Mesenchymal stem cell (in vitro differentiated cells and primary cell): ENCODE data around the gene PTPN7.
A peak's percentile ranks its signal among the peaks of the same experiment; 100 is the strongest.

ENCODE experiments used
- DNase-seq: peaks from one replicate; pipeline ENCODE4 v3.0.0-alpha.2; 2013
- H2AFZ ChIP-seq: one replicate; pipeline ENCODE4 v1.6.1; 2013; ENCODE audit warnings: low read depth, mild to moderate bottlenecking, control low read depth, inconsistent platforms, low read length, moderate library complexity
- H2AK5ac ChIP-seq: 2 replicates; pipeline ENCODE4 v1.6.1; 2013; ENCODE audit warnings: low read length, moderate library complexity, mild to moderate bottlenecking, inconsistent platforms; ENCODE audit not compliant: severe bottlenecking
- H2BK120ac ChIP-seq: one replicate; pipeline ENCODE4 v1.6.1; 2013; ENCODE audit warnings: low read depth, mild to moderate bottlenecking, inconsistent platforms, low read length, moderate library complexity
- H2BK12ac ChIP-seq, 2 experiments: one replicate each; pipeline ENCODE4 v1.6.1; 2013; ENCODE audit warnings: inconsistent platforms in 2 of 2, low read length in 2 of 2, mild to moderate bottlenecking in 2 of 2, moderate library complexity in 2 of 2, control low read depth in 1 of 2
- H2BK15ac ChIP-seq: one replicate; pipeline ENCODE4 v1.6.1; 2013; ENCODE audit warnings: mild to moderate bottlenecking, low read depth, inconsistent platforms; ENCODE audit not compliant: poor library complexity, severe bottlenecking
- H2BK5ac ChIP-seq: 2 replicates; pipeline ENCODE4 v1.6.1; 2013; ENCODE audit warnings: low read depth, mild to moderate bottlenecking, low read length, control low read depth, inconsistent platforms; ENCODE audit not compliant: poor library complexity, severe bottlenecking
- H3K14ac ChIP-seq, 2 experiments: one replicate each; pipeline ENCODE4 v1.6.1; 2013; ENCODE audit warnings: inconsistent platforms in 2 of 2, low read length in 2 of 2, control low read depth in 1 of 2, mild to moderate bottlenecking in 1 of 2, moderate library complexity in 1 of 2
- H3K18ac ChIP-seq, 2 experiments: one replicate each; pipeline ENCODE4 v1.6.1; 2013; ENCODE audit warnings: inconsistent platforms in 2 of 2, low read length in 2 of 2, control low read depth in 1 of 2, low read depth in 1 of 2, mild to moderate bottlenecking in 1 of 2
- H3K23ac ChIP-seq, 2 experiments: one replicate each; pipeline ENCODE4 v1.6.1; 2013; ENCODE audit warnings: inconsistent platforms in 2 of 2, low read length in 2 of 2, mild to moderate bottlenecking in 2 of 2, moderate library complexity in 2 of 2, control low read depth in 1 of 2
- H3K27ac ChIP-seq: 2 replicates; pipeline ENCODE4 v1.5.1; 2013; ENCODE audit warnings: mild to moderate bottlenecking, moderate library complexity, low read length, control low read depth, inconsistent platforms; ENCODE audit not compliant: poor library complexity, severe bottlenecking
- H3K27me3 ChIP-seq, 2 experiments: 2 replicates each; pipeline versions ENCODE4 v1.6.1 to v1.7.0; 2013; ENCODE audit warnings: low read length in 2 of 2, mild to moderate bottlenecking in 2 of 2, moderate library complexity in 2 of 2, control low read depth in 1 of 2, inconsistent platforms in 1 of 2; ENCODE audit not compliant: control insufficient read depth in 1 of 2, insufficient read depth in 1 of 2
- H3K36me3 ChIP-seq, 2 experiments: 2 replicates each; pipeline versions ENCODE4 v1.6.1 to v1.7.0; 2013; ENCODE audit warnings: low read length in 2 of 2, control low read depth in 1 of 2, inconsistent platforms in 1 of 2, low read depth in 1 of 2, mild to moderate bottlenecking in 1 of 2; ENCODE audit not compliant: insufficient read depth in 2 of 2, control insufficient read depth in 1 of 2
- H3K4ac ChIP-seq, 2 experiments: one replicate each; pipeline ENCODE4 v1.6.1; 2013; ENCODE audit warnings: inconsistent platforms in 2 of 2, low read length in 2 of 2, mild to moderate bottlenecking in 2 of 2, moderate library complexity in 2 of 2, control low read depth in 1 of 2, low read depth in 1 of 2
- H3K4me1 ChIP-seq: 2 replicates; pipeline ENCODE4 v1.6.1; 2013; ENCODE audit warnings: low read depth, low read length, control low read depth; ENCODE audit not compliant: control insufficient read depth, insufficient read depth
- H3K4me2 ChIP-seq: 2 replicates; pipeline ENCODE4 v1.6.1; 2013; ENCODE audit warnings: low read length, mild to moderate bottlenecking, inconsistent platforms; ENCODE audit not compliant: poor library complexity, severe bottlenecking
- H3K4me3 ChIP-seq, 2 experiments: 2 replicates each; pipeline versions ENCODE4 v1.5.1 to v1.7.0; 2013; ENCODE audit warnings: low read length in 2 of 2, mild to moderate bottlenecking in 2 of 2, control low read depth in 1 of 2, low read depth in 1 of 2; ENCODE audit not compliant: insufficient read depth in 1 of 2
- H3K79me1 ChIP-seq: replicated peaks from 2 replicates; pipeline ENCODE4 v1.6.1; 2013; ENCODE audit warnings: mild to moderate bottlenecking, control low read depth, low read length, inconsistent platforms; ENCODE audit not compliant: poor library complexity, severe bottlenecking
- H3K9ac ChIP-seq: 2 replicates; pipeline ENCODE4 v1.7.0; 2013; ENCODE audit warnings: mild to moderate bottlenecking, low read length, moderate library complexity
- H3K9me3 ChIP-seq: 2 replicates; pipeline ENCODE4 v1.7.0; 2013; ENCODE audit warnings: mild to moderate bottlenecking, low read length; ENCODE audit not compliant: control insufficient read depth
- H4K8ac ChIP-seq: one replicate; pipeline ENCODE4 v1.6.1; 2013; ENCODE audit warnings: inconsistent platforms, mild to moderate bottlenecking, low read length, moderate library complexity
- H4K91ac ChIP-seq: one replicate; pipeline ENCODE4 v1.6.1; 2013; ENCODE audit warnings: mild to moderate bottlenecking, low read length, inconsistent platforms
- WGBS: methylation state at CpG from one replicate; pipeline ENCODE4 v1.1.7; 2013; ENCODE audit warnings: mixed read lengths; 5-methylcytosine and 5-hydroxymethylcytosine counted together

The PTPN7 gene

DNA sequence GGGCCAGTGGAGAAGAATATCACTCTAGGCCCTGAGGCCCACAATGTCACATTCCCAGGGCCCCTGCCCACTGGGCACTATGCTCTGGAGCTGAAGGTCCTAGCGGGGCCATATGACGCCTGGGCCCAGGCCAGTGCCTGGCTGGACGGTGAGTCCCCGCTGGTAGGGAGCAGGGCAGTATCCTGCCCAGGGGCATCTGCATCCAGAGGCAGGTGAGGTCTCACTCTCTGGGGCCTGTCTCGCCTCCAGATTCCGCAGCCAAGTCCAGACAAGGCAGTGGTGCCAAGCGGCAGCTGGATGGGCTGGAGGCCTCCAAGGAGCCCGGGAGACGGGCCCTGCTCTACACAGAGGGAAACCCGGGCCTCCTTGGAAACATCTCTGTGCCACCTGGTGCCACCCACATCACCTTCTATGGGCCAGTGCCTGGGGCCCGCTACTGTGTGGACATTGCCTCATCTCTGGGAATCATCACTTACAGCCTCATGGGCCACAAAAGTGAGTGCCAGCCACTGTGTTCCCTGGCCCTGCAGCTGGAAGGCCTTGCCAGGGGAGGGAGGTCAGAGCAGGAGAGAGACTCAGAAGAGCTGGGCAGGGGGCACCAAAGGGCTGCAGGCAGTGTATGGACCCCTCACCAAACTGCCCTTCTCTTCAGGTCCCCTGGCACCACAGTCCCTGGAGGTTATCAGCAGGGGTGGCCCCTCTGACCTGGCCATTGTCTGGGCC, 11.1 kb upstream of the PTPN7 start:
- no peak overlapping the region for H2AK5ac ChIP-seq
- DNase-seq = no peak
- no peak overlapping the region for H2BK5ac ChIP-seq
- no peak overlapping the region for H3K9ac ChIP-seq
- H2BK15ac ChIP-seq = no peak overlapping the region
- no peak overlapping the region for H3K18ac ChIP-seq
- H3K23ac ChIP-seq = no peak overlapping the region
- no peak overlapping the region for H4K91ac ChIP-seq
- H3K9me3 ChIP-seq = no peaks in the 10 kb centered on the region
- H4K8ac ChIP-seq = no peak overlapping the region
- no peak overlapping the region for H3K27ac ChIP-seq
- no peak overlapping the region for H3K4ac ChIP-seq
- no peaks in the 10 kb centered on the region for H3K79me1 ChIP-seq
- H3K14ac ChIP-seq = no peak overlapping the region
- H2AFZ ChIP-seq = no peak overlapping the region
- 94% methylated on average over 11 of the region's 11 CpGs for WGBS
- H3K4me3 ChIP-seq = no peak overlapping the region
- H3K4me1 ChIP-seq = no peaks in the 10 kb centered on the region
- H3K4me2 ChIP-seq = no peak overlapping the region
- H2BK12ac ChIP-seq = no peak overlapping the region
- H3K36me3 ChIP-seq = no peaks in the 10 kb centered on the region
- peaks cover 8 to 17% of the 10 kb centered on the region in 2 experiments for H3K27me3 ChIP-seq
- H2BK120ac ChIP-seq = no peak overlapping the region

DNA sequence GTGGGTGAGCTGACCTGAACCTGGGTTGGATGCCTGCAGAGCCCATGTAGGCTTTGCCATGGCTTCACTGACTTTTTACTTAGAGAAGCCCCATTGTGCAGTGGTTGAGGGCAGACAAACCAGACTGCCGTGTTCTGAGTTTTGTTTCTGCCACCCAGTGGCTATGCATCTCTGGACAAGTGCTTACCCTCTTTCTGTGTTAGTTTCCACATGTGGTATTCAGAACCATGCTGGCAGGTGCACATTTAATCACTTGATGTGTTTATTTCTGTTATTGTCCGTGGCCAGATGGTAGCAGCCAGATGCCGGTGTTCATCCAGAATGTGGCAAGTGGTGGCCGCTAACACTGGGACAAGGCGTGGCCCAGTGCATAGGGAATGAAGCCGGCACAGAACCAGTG, 10.3 kb upstream of the PTPN7 start:
- H3K27ac ChIP-seq = no peak overlapping the region
- 92% methylated on average over 5 of the region's 6 CpGs for WGBS

DNA sequence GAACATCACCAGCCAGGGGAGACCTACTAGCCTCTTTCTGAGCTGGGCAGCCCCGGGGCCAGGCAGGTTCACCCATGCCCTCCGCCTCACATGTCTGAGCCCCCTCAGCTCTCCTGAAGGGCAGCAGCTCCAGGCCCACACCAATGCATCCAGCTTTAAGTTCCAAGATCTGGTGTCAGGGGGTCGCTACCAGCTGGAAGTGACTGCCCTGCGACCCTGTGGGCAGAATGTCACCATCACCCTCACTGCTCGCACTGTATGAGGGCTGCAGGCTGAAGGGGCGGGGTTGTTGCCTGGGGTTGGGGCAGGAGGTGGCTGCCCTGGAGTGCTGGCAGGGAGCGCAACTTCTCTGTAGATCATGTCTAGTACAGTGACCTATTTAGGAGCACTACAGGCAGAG, 8.5 kb upstream of the PTPN7 start:
- Histone ChIP-seq H3K23ac (no peak overlapping the region), H4K91ac (no peak overlapping the region), H2BK12ac (no peak overlapping the region), H3K27me3 (peaks cover 8 to 26% of the 10 kb centered on the region in 2 experiments), H2BK120ac (no peak overlapping the region), H3K4ac (no peak overlapping the region), H2AK5ac (no peak overlapping the region), H2BK15ac (no peak overlapping the region), H3K18ac (no peak overlapping the region), H2BK5ac (no peak overlapping the region), H4K8ac (no peak overlapping the region), H3K36me3 (no peaks in the 10 kb centered on the region), H3K9me3 (no peaks in the 10 kb centered on the region), H3K79me1 (no peaks in the 10 kb centered on the region), H3K4me3 (no peak overlapping the region), H3K27ac (no peak overlapping the region), H3K9ac (no peak overlapping the region), H3K14ac (no peak overlapping the region), H3K4me1 (peaks cover 4% of the 10 kb centered on the region), H2AFZ (no peak overlapping the region), H3K4me2 (no peak overlapping the region)
- no peak for DNase-seq
- WGBS = 81% methylated on average over 7 of the region's 7 CpGs

More for the DNA sequence above, 10.3 kb upstream of the PTPN7 start:
- no peak overlapping the region for H4K91ac ChIP-seq
- H2AK5ac ChIP-seq = no peak overlapping the region
- no peak overlapping the region for H3K4me3 ChIP-seq
- no peaks in the 10 kb centered on the region for H3K4me1 ChIP-seq
- no peaks in the 10 kb centered on the region for H3K79me1 ChIP-seq
- H2BK12ac ChIP-seq = no peak overlapping the region
- no peaks in the 10 kb centered on the region for H3K9me3 ChIP-seq
- H2BK120ac ChIP-seq = no peak overlapping the region
- no peak overlapping the region for H2BK5ac ChIP-seq
- DNase-seq = no peak
- no peak overlapping the region for H3K4me2 ChIP-seq
- H3K27me3 ChIP-seq = peaks cover 8 to 23% of the 10 kb centered on the region in 2 experiments
- no peak overlapping the region for H3K18ac ChIP-seq
- H2BK15ac ChIP-seq = no peak overlapping the region
- H2AFZ ChIP-seq = no peak overlapping the region
- H3K23ac ChIP-seq = no peak overlapping the region
- no peaks in the 10 kb centered on the region for H3K36me3 ChIP-seq
- H3K9ac ChIP-seq = no peak overlapping the region
- no peak overlapping the region for H3K14ac ChIP-seq
- H4K8ac ChIP-seq = no peak overlapping the region
- no peak overlapping the region for H3K4ac ChIP-seq

DNA sequence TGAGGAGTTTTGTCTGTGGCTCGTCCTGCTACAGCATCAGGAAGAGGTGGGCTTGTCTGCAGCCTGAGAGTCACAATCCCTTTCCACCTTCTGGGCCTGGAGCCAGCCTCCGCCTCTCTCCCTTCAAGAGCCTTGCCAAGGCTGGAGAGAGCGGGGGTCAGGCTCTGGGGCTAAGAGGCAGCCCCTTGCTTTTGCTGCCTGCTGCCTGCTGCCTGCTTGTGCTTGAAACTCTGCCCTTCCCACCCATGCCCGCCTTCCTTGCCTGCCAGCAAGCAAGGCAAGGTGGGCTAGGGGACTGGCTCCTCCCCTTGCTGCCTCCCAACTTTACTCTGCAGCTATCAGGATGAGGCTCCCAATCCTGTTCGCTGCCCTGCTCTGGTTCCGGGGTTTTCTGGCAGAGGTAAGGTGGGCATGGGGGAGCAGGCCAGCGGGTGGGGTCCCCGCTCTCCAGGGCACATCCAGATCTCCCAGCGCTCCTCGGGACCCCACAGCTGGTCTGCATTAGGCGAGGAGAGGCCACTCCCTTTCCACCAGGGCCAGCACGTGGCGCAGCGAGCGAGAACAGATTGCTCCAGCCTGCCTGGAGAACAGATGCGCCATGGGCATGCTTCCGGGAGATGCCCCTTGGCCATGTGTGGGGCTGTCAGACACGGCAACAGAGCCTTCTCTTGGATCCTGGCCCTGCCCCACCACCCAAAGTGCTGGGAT, 7.5 kb upstream of the PTPN7 start:
- no peak overlapping the region for H2BK12ac ChIP-seq
- no peak overlapping the region for H2AFZ ChIP-seq
- peak overlapping the region in 1 of 2 experiments; percentile 59 for H3K4me3 ChIP-seq
- no peak overlapping the region for H2AK5ac ChIP-seq
- no peak overlapping the region for H3K18ac ChIP-seq
- no peaks in the 10 kb centered on the region for H3K36me3 ChIP-seq
- peaks cover 4% of the 10 kb centered on the region for H3K4me1 ChIP-seq
- H3K79me1 ChIP-seq = no peaks in the 10 kb centered on the region
- no peak overlapping the region for H3K4me2 ChIP-seq
- no peaks in the 10 kb centered on the region for H3K9me3 ChIP-seq
- no peak overlapping the region for H3K23ac ChIP-seq
- WGBS = 83% methylated on average over 18 of the region's 18 CpGs
- H3K4ac ChIP-seq = no peak overlapping the region
- no peak overlapping the region for H3K9ac ChIP-seq
- no peak overlapping the region for H2BK15ac ChIP-seq
- H3K27me3 ChIP-seq = peaks cover 8 to 36% of the 10 kb centered on the region in 2 experiments
- H2BK120ac ChIP-seq = no peak overlapping the region
- H2BK5ac ChIP-seq = no peak overlapping the region
- no peak overlapping the region for H4K91ac ChIP-seq
- DNase-seq = no peak
- no peak overlapping the region for H4K8ac ChIP-seq
- no peak overlapping the region for H3K27ac ChIP-seq
- no peak overlapping the region for H3K14ac ChIP-seq
